IMR-90 (cell line): ENCODE data around the gene JAK1. TPM values are rescaled to one million over a fixed set of nuclear protein-coding genes. Genes with fewer than 3 reads are reported as not detected.

Experiments used
- ATAC-seq: fragments of 200-7000 bp; cut with Tn5 transposase; 2 replicates; pipeline ENCODE4 v1.9.1; 2020; ENCODE audit warnings: low read depth, mild to moderate bottlenecking, moderate library complexity
- BruUV-seq: library from RNA; stranded (reverse); fragments of 400-500 nt; replicated peaks from 2 replicates; lab custom pipeline; 2021; lab: Mats Ljungman, UMichigan
- CTCF ChIA-PET: fragments of 300-600 bp; formaldehyde crosslinking; extraction: SDS; loops from one replicate; lab custom pipeline; 2021; ENCODE audit warnings: antibody characterized with exemption; lab: Yijun Ruan, JAX
- POLR2A ChIA-PET: fragments of 300-600 bp; sonication (Branson Sonifier 250); formaldehyde crosslinking; loops from one replicate; lab custom pipeline; 2022; ENCODE audit warnings: antibody characterized with exemption; ENCODE audit not compliant: unreplicated experiment; lab: Charles Lee
- DNase-seq: peaks from one replicate; pipeline ENCODE4 v3.0.0; 2013
- H2AFZ ChIP-seq: replicated peaks from 2 replicates; pipeline ENCODE3; 2013; ENCODE audit warnings: low read length, mild to moderate bottlenecking; ENCODE audit not compliant: poor library complexity
- H2AK5ac ChIP-seq: 2 replicates; pipeline ENCODE4 v1.6.1; 2013; ENCODE audit warnings: low read depth, low read length, inconsistent platforms
- H2AK9ac ChIP-seq: replicated peaks from 2 replicates; pipeline ENCODE3; 2013; ENCODE audit warnings: mild to moderate bottlenecking, low read depth, low read length, moderate library complexity; ENCODE audit not compliant: poor library complexity
- H2BK120ac ChIP-seq: 2 replicates; pipeline ENCODE4 v1.6.1; 2013; ENCODE audit warnings: low read depth, low read length, inconsistent platforms
- H2BK15ac ChIP-seq: 3 replicates; pipeline ENCODE4 v1.6.1; 2013; ENCODE audit warnings: low read depth, low read length, inconsistent platforms
- H2BK20ac ChIP-seq: 2 replicates; pipeline ENCODE4 v1.6.1; 2013; ENCODE audit warnings: low read depth, mild to moderate bottlenecking, inconsistent platforms, low read length, moderate library complexity
- H2BK5ac ChIP-seq: 2 replicates; pipeline ENCODE4 v1.6.1; 2013; ENCODE audit warnings: mild to moderate bottlenecking, low read depth, low read length, inconsistent platforms; ENCODE audit not compliant: poor library complexity, severe bottlenecking
- H3K14ac ChIP-seq: replicated peaks from 2 replicates; pipeline ENCODE4 v1.6.1; 2013; ENCODE audit warnings: low read depth, low read length, inconsistent platforms
- H3K18ac ChIP-seq: 2 replicates; pipeline ENCODE4 v1.6.1; 2013; ENCODE audit warnings: low read depth, low read length, control low read depth
- H3K23ac ChIP-seq: 2 replicates; pipeline ENCODE4 v1.6.1; 2013; ENCODE audit warnings: low read depth, low read length, inconsistent platforms
- H3K27ac ChIP-seq: 2 replicates; pipeline ENCODE4 v1.5.1; 2013; ENCODE audit warnings: mild to moderate bottlenecking, control low read depth, low read length; ENCODE audit not compliant: insufficient read depth
- H3K27me3 ChIP-seq: 2 replicates; pipeline ENCODE4 v1.6.1; 2013; ENCODE audit warnings: low read length; ENCODE audit not compliant: control insufficient read depth, insufficient read depth
- H3K36me3 ChIP-seq: 2 replicates; pipeline ENCODE4 v1.6.1; 2013; ENCODE audit warnings: low read length, mixed read lengths; ENCODE audit not compliant: control insufficient read depth, insufficient read depth
- H3K4ac ChIP-seq: 2 replicates; pipeline ENCODE4 v1.6.1; 2013; ENCODE audit warnings: low read depth, low read length, inconsistent platforms
- H3K4me1 ChIP-seq: 2 replicates; pipeline ENCODE4 v1.6.1; 2013; ENCODE audit warnings: low read length, mixed read lengths; ENCODE audit not compliant: control insufficient read depth, insufficient read depth
- H3K4me2 ChIP-seq: 2 replicates; pipeline ENCODE4 v1.6.1; 2013; ENCODE audit warnings: low read depth, mild to moderate bottlenecking, control low read depth, low read length, moderate library complexity
- H3K4me3 ChIP-seq: 2 replicates; pipeline ENCODE4 v1.5.1; 2013; ENCODE audit warnings: low read depth, mild to moderate bottlenecking, control low read depth, low read length, moderate library complexity; ENCODE audit not compliant: insufficient read depth
- H3K56ac ChIP-seq: 2 replicates; pipeline ENCODE4 v1.6.1; 2013; ENCODE audit warnings: low read length, inconsistent platforms; ENCODE audit not compliant: insufficient read depth; ENCODE audit errors: extremely low read depth
- H3K79me1 ChIP-seq, 2 experiments: 2 replicates each; pipeline ENCODE4 v1.6.1; 2013; ENCODE audit warnings: low read length in 2 of 2, inconsistent platforms in 1 of 2, low read depth in 1 of 2
- H3K9ac ChIP-seq: 2 replicates; pipeline ENCODE4 v1.6.1; 2013; ENCODE audit warnings: low read depth, low read length, control low read depth
- H3K9me1 ChIP-seq: 2 replicates; pipeline ENCODE4 v1.6.1; 2013; ENCODE audit warnings: low read length, inconsistent platforms; ENCODE audit not compliant: insufficient read depth
- H3K9me3 ChIP-seq: 2 replicates; pipeline ENCODE4 v1.6.1; 2013; ENCODE audit warnings: low read length; ENCODE audit not compliant: control insufficient read depth, insufficient read depth
- H4K20me1 ChIP-seq: 2 replicates; pipeline ENCODE4 v1.6.1; 2013; ENCODE audit warnings: low read length, inconsistent platforms; ENCODE audit not compliant: insufficient read depth
- H4K5ac ChIP-seq: 2 replicates; pipeline ENCODE4 v1.6.1; 2013; ENCODE audit warnings: mild to moderate bottlenecking, low read depth, low read length, control low read depth
- H4K8ac ChIP-seq, 2 experiments: 2 replicates each; pipeline ENCODE4 v1.6.1; 2013; ENCODE audit warnings: low read depth in 2 of 2, low read length in 2 of 2, control low read depth in 1 of 2, inconsistent platforms in 1 of 2
- H4K91ac ChIP-seq: 2 replicates; pipeline ENCODE4 v1.6.1; 2013; ENCODE audit warnings: low read depth, low read length, inconsistent platforms; ENCODE audit not compliant: insufficient read depth
- CEBPB ChIP-seq: IDR thresholded peaks from 2 replicates; pipeline ENCODE4 v1.6.1; 2012; ENCODE audit warnings: low read depth, low read length, improper control_type of control experiment
- MAZ ChIP-seq: IDR thresholded peaks from 2 replicates; pipeline ENCODE4 v1.6.1; 2012; ENCODE audit warnings: low read depth, mild to moderate bottlenecking, low read length, improper control_type of control experiment, moderate library complexity, borderline replicate concordance
- NFE2L2 ChIP-seq: fragments of 150-350 bp; IDR thresholded peaks from 2 replicates; pipeline ENCODE4 v1.6.1; 2016; ENCODE audit warnings: low read depth, mild to moderate bottlenecking, low read length
- POLR2A ChIP-seq: IDR thresholded peaks from 2 replicates; pipeline ENCODE4 v1.6.1; 2012; ENCODE audit warnings: mild to moderate bottlenecking, low read depth, low read length
- WGBS, 2 experiments: methylation state at CpG; one replicate each; pipeline versions ENCODE4 v1.1.5 to v1.1.7; 2013; ENCODE audit warnings: missing lambda C conversion rate in 2 of 2; ENCODE audit not compliant: insufficient read length in 1 of 2; ENCODE audit errors: extremely low coverage in 2 of 2; 5-methylcytosine and 5-hydroxymethylcytosine counted together
- dilution Hi-C: fragments of 300-500 bp; cut with HindIII; formaldehyde crosslinking; loops from one replicate; pipeline ENCODE4 v1.14.3; 2018; ENCODE audit warnings: low sequenced_read_pairs; ENCODE audit not compliant: unreplicated experiment
- in situ Hi-C: fragments of 300-500 bp; cut with MboI; formaldehyde crosslinking; loops from 3 replicates; pipeline ENCODE4 v1.14.3; 2019; ENCODE audit warnings: low sequenced_read_pairs, inconsistent platforms, mixed read lengths
- intact Hi-C: fragments of 100-400 bp; cut with micrococcal nuclease; formaldehyde crosslinking; loops from 2 replicates; pipeline ENCODE4 v1.10.0; 2022
- polyA plus RNA-seq, 3 experiments: library from polyadenylated mRNA; depleted of rRNA; stranded (reverse); fragments of >200 nt; gene quantifications; 2 replicates each; pipeline ENCODE4 v1.2.3, GENCODE V29; 2012; ENCODE audit warnings: low replicate concordance in 1 of 3
- total RNA-seq: library from RNA; depleted of rRNA; stranded (reverse); fragments of >200 nt; gene quantifications from 2 replicates; pipeline ENCODE4 v1.2.3, GENCODE V29; 2012

Gene JAK1
- total and polyA plus RNA-seq, 2 of the 4 experiments (the other 2 are of a cell fraction): 76.9 to 103 TPM

GRCh38 chr1:64942118-64942517 lies 24.2 kb downstream of the JAK1 start:
- H3K9me3 ChIP-seq: no peaks in the 10 kb centered on the region
- H2AFZ ChIP-seq: no peak overlapping the region
- TF ChIP-seq POLR2A (no peak), NFE2L2 (no peak), MAZ (no peak), CEBPB (no peak)
- intact Hi-C loops: no loop called here
- H4K20me1 ChIP-seq: peaks cover 46% of the 10 kb centered on the region
- H3K4me2 ChIP-seq: no peak overlapping the region
- in situ Hi-C loops: no loop called here
- H2BK5ac ChIP-seq: no peak overlapping the region
- H3K9ac ChIP-seq: no peak overlapping the region
- H2AK9ac ChIP-seq: no peak overlapping the region
- H3K4me3 ChIP-seq: no peak overlapping the region
- H3K27me3 ChIP-seq: no peaks in the 10 kb centered on the region
- H2BK15ac ChIP-seq: no peak overlapping the region
- H3K9me1 ChIP-seq: peaks cover 7% of the 10 kb centered on the region; the same call in 1 of the 2 replicates
- H4K8ac ChIP-seq: no peak overlapping the region
- peaks cover 14 to 63% of the 10 kb centered on the region in 2 experiments; a peak in 3 of 4 replicates for H3K79me1 ChIP-seq
- WGBS, 2 experiments: no CpG with 5 or more reads among the region's 4 CpGs
- H2BK20ac ChIP-seq: no peak overlapping the region
- H3K18ac ChIP-seq: no peak overlapping the region
- no peak for ATAC-seq
- H2BK120ac ChIP-seq: no peak overlapping the region
- no peak overlapping the region for H3K23ac ChIP-seq
- no peak overlapping the region for H3K56ac ChIP-seq
- 0 out of 2 replicates have a peak, but pooled peaks cover 2% of the 10 kb centered on the region for H3K4me1 ChIP-seq
- H4K91ac ChIP-seq: no peak overlapping the region
- no peak overlapping the region for H4K5ac ChIP-seq
- POLR2A ChIA-PET: no interaction called here
- no peaks in the 10 kb centered on the region for H3K36me3 ChIP-seq
- CTCF ChIA-PET: no interaction called here
- dilution Hi-C loops: no loop called here
- no peak overlapping the region for H3K27ac ChIP-seq
- DNase-seq: no peak
- no peak overlapping the region for H3K14ac ChIP-seq
- H3K4ac ChIP-seq: no peak overlapping the region
- no TSS peak for BruUV-seq
- H2AK5ac ChIP-seq: no peak overlapping the region
